NCI-H2196 (cell line): Measurements from ENCODE around the gene OPA3.

Source experiments
- DNase-seq: peaks from one replicate; lab custom pipeline; 2025; ENCODE audit not compliant: unreplicated experiment; lab: John Stamatoyannopoulos, UW

The OPA3 gene

GRCh38 chr19:45568732-45569131, 15.9 kb downstream of the OPA3 start:
- no peak for DNase-seq

- DNase-seq: no peak
Measured at GRCh38 chr19:45567609-45568008, 17.0 kb downstream of the OPA3 start.

GRCh38 chr19:45564131-45564780, 20.3 kb downstream of the OPA3 start:
- no peak for DNase-seq

- DNase-seq: no peak
Measured at GRCh38 chr19:45560686-45561085, 23.9 kb downstream of the OPA3 start.

- DNase-seq: no peak
Measured at GRCh38 chr19:45560038-45560437, 24.6 kb downstream of the OPA3 start.

GRCh38 chr19:45558399-45558878, 26.2 kb downstream of the OPA3 start:
- DNase-seq: peak; percentile 26

- no peak for DNase-seq
Measured at GRCh38 chr19:45556835-45557234, 27.8 kb downstream of the OPA3 start.

- no peak for DNase-seq
Measured at GRCh38 chr19:45554481-45554880, 30.1 kb downstream of the OPA3 start.

GRCh38 chr19:45553464-45553863, 31.1 kb downstream of the OPA3 start:
- DNase-seq: no peak

- no peak for DNase-seq
Measured at GRCh38 chr19:45547965-45548609, 36.5 kb downstream of the OPA3 start.

GRCh38 chr19:45547211-45547770, 37.3 kb downstream of the OPA3 start:
- DNase-seq: no peak

- no peak for DNase-seq
Measured at GRCh38 chr19:45542234-45542668, 42.4 kb downstream of the OPA3 start.

- no peak for DNase-seq
Measured at GRCh38 chr19:45539459-45539858, 45.1 kb downstream of the OPA3 start.

- no peak for DNase-seq
Measured at GRCh38 chr19:45531349-45531748, 53.3 kb downstream of the OPA3 start.

- DNase-seq: no peak
Measured at GRCh38 chr19:45529420-45529785, 55.2 kb downstream of the OPA3 start.

- peak; percentile 70 for DNase-seq
Measured at GRCh38 chr19:45528744-45529419, 55.7 kb downstream of the OPA3 start.

- peak; percentile 30 for DNase-seq
Measured at GRCh38 chr19:45528149-45528743, 56.4 kb downstream of the OPA3 start.

- DNase-seq: no peak
Measured at GRCh38 chr19:45527731-45528130, 56.9 kb downstream of the OPA3 start.

GRCh38 chr19:45526971-45527370, 57.6 kb downstream of the OPA3 start:
- DNase-seq: no peak

GRCh38 chr19:45526143-45526542, 58.5 kb downstream of the OPA3 start:
- DNase-seq: peak; percentile 59

- DNase-seq: no peak
Measured at GRCh38 chr19:45524575-45525129, 60.0 kb downstream of the OPA3 start.
